Measurements from ENCODE around the gene USP40. TPM values are rescaled to one million over a fixed set of nuclear protein-coding genes. Genes with fewer than 3 reads are reported as not detected.

The USP40 gene
- polyA plus RNA-seq, 1 donor (not counting 4 experiments of a cell fraction or from before 2014, with no cell fraction given): 37.3 TPM

DNA sequence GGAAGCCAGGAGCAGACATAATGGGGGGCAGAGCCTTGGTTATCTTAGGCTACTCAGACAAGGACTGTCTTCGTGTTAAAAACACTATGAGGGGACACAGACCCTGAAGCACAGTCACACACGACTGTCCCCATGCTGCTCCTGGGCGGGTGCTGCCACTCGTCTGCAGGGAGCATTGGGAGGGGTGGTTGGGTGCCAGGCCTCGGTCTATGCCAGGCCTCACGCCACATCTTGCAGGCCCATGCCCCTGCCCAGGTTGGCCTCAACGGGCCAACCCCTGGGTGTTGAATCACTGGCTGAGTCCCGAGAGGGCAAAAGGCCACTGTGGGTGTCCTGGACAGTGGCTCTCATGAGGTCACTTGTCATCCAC is 97.9 kb downstream of the USP40 start:
- no peak for FAIRE-seq
- H3K36me3 ChIP-seq (ENCODE audit: control insufficient read depth in 2 of 2, extremely low read depth in 1 of 2, insufficient read depth in 2 of 2, low read length in 2 of 2): peaks cover 4 to 17% of the 10 kb centered on the region in 2 experiments
- no peaks in the 10 kb centered on the region for H3K27me3 ChIP-seq (ENCODE audit: control insufficient read depth, extremely low read depth, insufficient read depth, low read length)

GRCh38 chr2:233468047-233468740 is 98.4 kb downstream of the USP40 start:
- Histone ChIP-seq H3K9ac (ENCODE audit: control insufficient read depth, extremely low read depth, insufficient read depth, low read length) (no peak overlapping the region), H3K9me3 (ENCODE audit: control insufficient read depth, low read depth, low read length) (no peaks in the 10 kb centered on the region), H3K4me3 (ENCODE audit: control insufficient read depth in 2 of 3, extremely low read depth in 1 of 3, insufficient read depth in 2 of 3, low read depth in 1 of 3, low read length in 3 of 3) (no peak overlapping the region), H3K27me3 (ENCODE audit: control insufficient read depth, extremely low read depth, insufficient read depth, low read length) (no peaks in the 10 kb centered on the region), H3K4me1 (ENCODE audit: control insufficient read depth, extremely low read depth, insufficient read depth, low read length) (no peaks in the 10 kb centered on the region), H3K4me2 (ENCODE audit: control insufficient read depth, extremely low read depth, insufficient read depth, low read depth, low read length) (no peak overlapping the region), H3K79me2 (ENCODE audit: control insufficient read depth, insufficient read depth, low read length) (no peaks in the 10 kb centered on the region), H4K20me1 (ENCODE audit: control insufficient read depth, extremely low read depth, insufficient read depth, low read length) (no peaks in the 10 kb centered on the region), H3K36me3 (ENCODE audit: control insufficient read depth in 2 of 2, extremely low read depth in 1 of 2, insufficient read depth in 2 of 2, low read length in 2 of 2) (peaks cover 6 to 17% of the 10 kb centered on the region in 2 experiments), H3K27ac (ENCODE audit: control insufficient read depth, insufficient read depth, low read length) (no peak overlapping the region), H2AFZ (ENCODE audit: control insufficient read depth, low read length) (no peak overlapping the region), H3K9me1 (ENCODE audit: control insufficient read depth, extremely low read depth, insufficient read depth, low read length) (no peaks in the 10 kb centered on the region)
- dilution Hi-C loops (cut with MboI; ENCODE audit: extremely low pct_ligation_motif_present, low sequenced_read_pairs): no loop called here
- TF ChIP-seq, protein P1, sequence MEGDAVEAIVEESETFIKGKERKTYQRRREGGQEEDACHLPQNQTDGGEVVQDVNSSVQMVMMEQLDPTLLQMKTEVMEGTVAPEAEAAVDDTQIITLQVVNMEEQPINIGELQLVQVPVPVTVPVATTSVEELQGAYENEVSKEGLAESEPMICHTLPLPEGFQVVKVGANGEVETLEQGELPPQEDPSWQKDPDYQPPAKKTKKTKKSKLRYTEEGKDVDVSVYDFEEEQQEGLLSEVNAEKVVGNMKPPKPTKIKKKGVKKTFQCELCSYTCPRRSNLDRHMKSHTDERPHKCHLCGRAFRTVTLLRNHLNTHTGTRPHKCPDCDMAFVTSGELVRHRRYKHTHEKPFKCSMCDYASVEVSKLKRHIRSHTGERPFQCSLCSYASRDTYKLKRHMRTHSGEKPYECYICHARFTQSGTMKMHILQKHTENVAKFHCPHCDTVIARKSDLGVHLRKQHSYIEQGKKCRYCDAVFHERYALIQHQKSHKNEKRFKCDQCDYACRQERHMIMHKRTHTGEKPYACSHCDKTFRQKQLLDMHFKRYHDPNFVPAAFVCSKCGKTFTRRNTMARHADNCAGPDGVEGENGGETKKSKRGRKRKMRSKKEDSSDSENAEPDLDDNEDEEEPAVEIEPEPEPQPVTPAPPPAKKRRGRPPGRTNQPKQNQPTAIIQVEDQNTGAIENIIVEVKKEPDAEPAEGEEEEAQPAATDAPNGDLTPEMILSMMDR (optimal IDR thresholded peaks at IDR 0.05 in 1 of 3, IDR thresholded peaks at IDR 0.05 in 1 of 3, conservative IDR thresholded peaks at IDR 0.05 in 1 of 3; ENCODE audit: extremely low read depth in 1 of 3, insufficient read depth in 2 of 3, low read length in 3 of 3): no peak
- TF ChIP-seq EZH2 (IDR thresholded peaks at IDR 0.05; ENCODE audit: low read length): no peak
- no peak for DNase-seq (ENCODE audit: low read depth, low spot score)
- FAIRE-seq: no peak

More for the DNA sequence above, 97.9 kb downstream of the USP40 start:
- no peaks in the 10 kb centered on the region for H3K4me1 ChIP-seq (ENCODE audit: control insufficient read depth, extremely low read depth, insufficient read depth, low read length)
- H3K9me3 ChIP-seq (ENCODE audit: control insufficient read depth, low read depth, low read length): no peaks in the 10 kb centered on the region
- no peak overlapping the region for H2AFZ ChIP-seq (ENCODE audit: control insufficient read depth, low read length)
- H4K20me1 ChIP-seq (ENCODE audit: control insufficient read depth, extremely low read depth, insufficient read depth, low read length): no peaks in the 10 kb centered on the region
- H3K4me2 ChIP-seq (ENCODE audit: control insufficient read depth, extremely low read depth, insufficient read depth, low read depth, low read length): no peak overlapping the region
- no peaks in the 10 kb centered on the region for H3K9me1 ChIP-seq (ENCODE audit: control insufficient read depth, extremely low read depth, insufficient read depth, low read length)
- no peak for DNase-seq (ENCODE audit: low read depth, low spot score)
- dilution Hi-C loops (cut with MboI; ENCODE audit: extremely low pct_ligation_motif_present, low sequenced_read_pairs): no loop called here
- H3K4me3 ChIP-seq (ENCODE audit: control insufficient read depth in 2 of 3, extremely low read depth in 1 of 3, insufficient read depth in 2 of 3, low read depth in 1 of 3, low read length in 3 of 3): no peak overlapping the region
- H3K9ac ChIP-seq (ENCODE audit: control insufficient read depth, extremely low read depth, insufficient read depth, low read length): no peak overlapping the region
- no peaks in the 10 kb centered on the region for H3K79me2 ChIP-seq (ENCODE audit: control insufficient read depth, insufficient read depth, low read length)
- TF ChIP-seq, protein P1 (optimal IDR thresholded peaks at IDR 0.05 in 1 of 3, IDR thresholded peaks at IDR 0.05 in 1 of 3, conservative IDR thresholded peaks at IDR 0.05 in 1 of 3; ENCODE audit: extremely low read depth in 1 of 3, insufficient read depth in 2 of 3, low read length in 3 of 3): no peak
- no peak for TF ChIP-seq EZH2 (IDR thresholded peaks at IDR 0.05; ENCODE audit: low read length)
- H3K27ac ChIP-seq (ENCODE audit: control insufficient read depth, insufficient read depth, low read length): no peak overlapping the region

Measured in keratinocyte (primary cell).